ENCODE data around the gene VIL1. TPM values are rescaled to one million over a fixed set of nuclear protein-coding genes. Genes with fewer than 3 reads are reported as not detected.

Gene VIL1
- total and polyA plus RNA-seq, 2 of the 8 experiments (the other 6 are each of a cell fraction or from before 2014, with no cell fraction given): 6.2 to 7.0 TPM

GRCh38 chr2:218371983-218372350 lies 47.0 kb upstream of the VIL1 start:
- Histone ChIP-seq H3K79me2 (ENCODE audit: control insufficient read depth in 1 of 2, insufficient read depth in 2 of 2, low read length in 2 of 2) (no peaks in the 10 kb centered on the region), H3K27me3 (replicated peaks in 1 of 4; ENCODE audit: control insufficient read depth in 3 of 4, extremely low read depth in 1 of 4, insufficient read depth in 3 of 4, low read length in 3 of 4) (no peaks in the 10 kb centered on the region), H3K4me1 (replicated peaks in 1 of 4; ENCODE audit: control insufficient read depth in 3 of 4, insufficient read depth in 4 of 4, low read length in 3 of 4) (peaks cover 0 to 3% (median 0%) of the 10 kb centered on the region in 4 experiments; a peak in 3 of 7 replicates), H3K56ac (replicated peaks; ENCODE audit: insufficient read length, low read depth, low read length) (no peak overlapping the region), H3K4me2 (ENCODE audit: insufficient read depth in 1 of 2, low read depth in 2 of 2, low read length in 2 of 2) (no peak overlapping the region), H3K4me3 (ENCODE audit: extremely low read depth in 1 of 4, insufficient read depth in 2 of 4, low read depth in 3 of 4, low read length in 4 of 4) (no peak overlapping the region), H3K36me3 (ENCODE audit: control insufficient read depth in 2 of 4, insufficient read depth in 4 of 4, low read length in 3 of 4) (no peaks in the 10 kb centered on the region), H4K8ac (ENCODE audit: extremely low read depth, insufficient read depth, low read length) (no peak overlapping the region), H4K20me1 (replicated peaks in 1 of 2; ENCODE audit: control insufficient read depth in 1 of 2, insufficient read depth in 2 of 2, low read length in 2 of 2) (no peaks in the 10 kb centered on the region), H3K4ac (replicated peaks; ENCODE audit: insufficient read length, low read depth, low read length) (no peak overlapping the region), H3K23ac (ENCODE audit: insufficient read length) (no peak overlapping the region), H4K91ac (replicated peaks; ENCODE audit: insufficient read length, low read length) (no peak overlapping the region), H3K79me1 (ENCODE audit: low read depth, low read length) (no peaks in the 10 kb centered on the region), H3K27ac (ENCODE audit: low read depth, low read length) (no peak overlapping the region), H3K18ac (ENCODE audit: extremely low read depth, low read length) (no peak overlapping the region), H2BK5ac (ENCODE audit: low read depth, low read length) (no peak overlapping the region), H4K5ac (ENCODE audit: insufficient read length, low read depth, low read length) (no peak overlapping the region), H2AK5ac (ENCODE audit: low read depth, low read length) (no peak overlapping the region), H2AFZ (ENCODE audit: low read length) (no peak overlapping the region), H2BK20ac (ENCODE audit: low read length) (no peak overlapping the region), H2BK120ac (replicated peaks; ENCODE audit: low read depth, low read length) (no peak overlapping the region), H2BK12ac (ENCODE audit: low read depth, low read length) (no peak overlapping the region), H3K23me2 (ENCODE audit: low read depth, low read length) (peaks cover 7% of the 10 kb centered on the region; the same call in 1 of the 2 replicates), H2BK15ac (ENCODE audit: low read length) (no peak overlapping the region), H3K9me3 (ENCODE audit: insufficient read depth in 2 of 2, low read depth in 1 of 2, low read length in 1 of 2) (no peaks in the 10 kb centered on the region), H3K14ac (ENCODE audit: insufficient read length) (no peak overlapping the region), H3K9ac (replicated peaks in 1 of 4; ENCODE audit: extremely low read depth in 1 of 4, low read depth in 3 of 4, low read length in 3 of 4) (no peak overlapping the region)
- CTCF ChIA-PET (ENCODE audit: partially characterized antibody): interaction anchor here (0.8 to 3.9 kb wide), 5 partner anchors 12 to 114 kb away, joined by 3 to 12 read pairs (median 5); partner anchors contain the start of gene CATIP
- DNase-seq (ENCODE audit: low read depth in 1 of 2, low spot score in 2 of 2): no peak
- POLR2A ChIA-PET (ENCODE audit: partially characterized antibody): no interaction called here
- FAIRE-seq: no peak
- TF ChIP-seq TAF7 (optimal IDR thresholded peaks at IDR 0.05; ENCODE audit: borderline replicate concordance, low read depth, low read length): no peak
- no peak for TF ChIP-seq CBX8 (IDR thresholded peaks at IDR 0.05; ENCODE audit: borderline replicate concordance, low read depth, low read length)
- no peak for TF ChIP-seq SIX5 (IDR thresholded peaks at IDR 0.05; ENCODE audit: low read depth, low read length)
- TF ChIP-seq KDM4A (IDR thresholded peaks at IDR 0.05; ENCODE audit: low read depth, low read length, severe bottlenecking): no peak
- no peak for TF ChIP-seq RXRA (IDR thresholded peaks at IDR 0.05; ENCODE audit: insufficient read depth, low read depth, low read length)
- no peak for TF ChIP-seq TAF1 (IDR thresholded peaks at IDR 0.05; ENCODE audit: low read depth, low read length)
- no peak for TF ChIP-seq HDAC6 (IDR thresholded peaks at IDR 0.05; ENCODE audit: low read depth, low read length)
- no peak for TF ChIP-seq EZH2 (IDR thresholded peaks at IDR 0.05; ENCODE audit: low read depth, low read length, severe bottlenecking)
- no peak for TF ChIP-seq CREB1 (IDR thresholded peaks at IDR 0.05)
- no peak for TF ChIP-seq CTBP2 (IDR thresholded peaks at IDR 0.05; ENCODE audit: borderline replicate concordance, insufficient read depth, insufficient read length, low read length)
- no peak for TF ChIP-seq YY1 (IDR thresholded peaks at IDR 0.05; ENCODE audit: low read depth, low read length)
- TF ChIP-seq NANOG (IDR thresholded peaks at IDR 0.05; ENCODE audit: insufficient read depth, low read depth, low read length, poor library complexity, severe bottlenecking): no peak
- TF ChIP-seq SP4 (IDR thresholded peaks at IDR 0.05; ENCODE audit: low read length): no peak
- TF ChIP-seq SRF (IDR thresholded peaks at IDR 0.05; ENCODE audit: low read depth, low read length): no peak
- no peak for TF ChIP-seq ATF3 (IDR thresholded peaks at IDR 0.05; ENCODE audit: insufficient read depth, low read depth, low read length)
